G401.6 (cell line): ENCODE data around the gene CPO.

Source experiments
- FAIRE-seq: peaks from 2 replicates; lab custom pipeline; 2012; peaks lifted over from hg19 to GRCh38; lab: Jason Lieb, UNC

CPO gene

DNA sequence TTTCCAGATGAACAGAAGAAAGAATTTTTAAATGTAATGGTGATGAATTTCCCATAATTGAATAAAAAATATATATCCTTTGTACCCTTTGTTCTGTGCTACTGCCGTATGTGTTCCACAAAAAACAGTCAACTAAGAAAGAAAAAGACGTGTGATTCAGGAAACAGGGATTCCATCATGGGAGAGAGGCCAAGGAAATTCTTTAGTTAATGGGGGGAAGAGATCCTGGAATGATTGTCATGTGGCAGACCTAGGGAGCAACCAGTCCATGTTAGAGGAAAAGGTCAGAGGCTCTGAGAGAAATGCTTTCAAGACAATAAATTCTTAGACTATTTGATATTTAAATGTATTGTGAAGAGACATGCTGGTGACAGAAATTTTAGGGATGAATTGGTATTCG, 76.6 kb downstream of the CPO start:
- no peak for FAIRE-seq
